ENCODE measurements around the gene ASPSCR1.

ASPSCR1 gene

DNA sequence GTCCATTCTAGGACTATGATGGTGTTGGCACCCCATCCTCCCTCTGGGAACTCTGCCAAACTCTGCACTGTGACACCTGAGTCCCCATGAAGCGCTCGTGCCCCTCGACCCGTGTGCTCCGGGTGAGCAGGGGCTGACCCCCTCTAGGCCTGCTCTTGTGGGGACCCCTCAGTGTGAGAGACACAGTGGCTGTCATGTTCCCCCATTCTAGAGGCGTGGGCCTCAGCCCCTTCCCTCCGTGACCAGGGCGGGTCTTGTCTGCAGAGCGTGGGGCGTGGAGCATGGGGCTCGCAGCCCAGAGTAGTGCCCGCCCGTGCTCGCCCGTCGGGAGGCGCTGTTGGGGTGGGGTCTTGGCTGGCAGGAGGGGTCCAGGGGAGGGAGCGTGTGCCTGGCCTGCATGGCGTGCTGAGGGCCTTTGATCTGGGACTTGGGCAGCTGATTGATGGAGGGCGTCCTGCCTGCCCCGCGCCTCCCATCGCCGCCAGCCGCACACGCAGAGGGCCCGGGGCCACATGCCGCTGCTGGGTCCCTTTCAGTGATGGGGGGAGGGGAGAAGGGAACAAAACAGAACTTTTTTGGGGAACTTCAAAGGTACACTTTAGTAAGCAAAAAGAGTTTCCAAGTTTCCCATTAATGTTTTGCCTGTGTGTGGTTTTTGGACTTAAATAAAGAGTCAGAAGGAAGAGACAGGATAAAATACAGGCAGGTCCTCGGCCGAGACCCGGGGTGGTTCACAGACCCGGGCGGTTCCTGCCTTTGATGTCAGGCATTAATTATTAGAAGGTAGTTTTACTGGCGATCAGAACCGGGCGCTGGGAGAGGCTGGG, 22.8 kb downstream of the ASPSCR1 start:
- DNase-seq, result no peak

DNA sequence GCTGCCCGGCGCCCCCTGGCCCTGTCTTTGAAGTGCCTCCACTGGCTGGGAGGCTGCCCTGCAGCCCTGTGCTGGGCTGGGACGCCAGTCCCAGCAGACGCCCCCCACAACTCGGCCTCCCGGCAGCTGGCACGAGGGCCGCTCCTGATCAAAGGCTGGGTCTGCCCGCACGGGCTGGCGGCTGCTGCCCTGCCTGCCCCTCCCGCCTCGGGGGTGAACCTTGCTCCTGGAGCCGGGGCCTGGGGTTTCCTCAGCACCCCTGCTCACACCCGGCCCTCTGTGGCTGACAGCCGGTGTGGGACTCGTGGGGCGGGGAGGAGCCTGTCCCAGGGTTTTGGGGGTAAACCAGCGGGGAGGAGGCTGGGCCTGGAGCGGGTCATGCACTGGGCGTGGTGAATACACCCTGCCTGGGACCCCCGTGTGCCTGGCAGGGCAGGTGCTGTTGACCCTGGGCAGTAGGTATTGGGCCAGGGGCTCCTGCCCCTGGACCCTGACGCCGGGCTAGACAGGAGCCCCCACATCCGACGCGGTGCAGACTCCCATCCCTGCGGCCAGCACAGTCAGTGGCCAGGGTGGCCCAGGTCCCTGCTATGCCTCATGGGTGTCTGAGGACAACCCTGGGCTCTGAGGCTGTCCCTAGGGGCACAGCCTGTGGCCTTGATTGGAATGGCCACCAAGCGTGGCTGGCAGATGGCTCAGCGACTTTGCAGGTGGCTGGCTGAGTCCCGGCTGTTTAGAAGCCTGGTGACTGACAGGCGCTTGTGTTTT, 23.6 kb downstream of the ASPSCR1 start:
- peak; percentile 56 for DNase-seq

DNA sequence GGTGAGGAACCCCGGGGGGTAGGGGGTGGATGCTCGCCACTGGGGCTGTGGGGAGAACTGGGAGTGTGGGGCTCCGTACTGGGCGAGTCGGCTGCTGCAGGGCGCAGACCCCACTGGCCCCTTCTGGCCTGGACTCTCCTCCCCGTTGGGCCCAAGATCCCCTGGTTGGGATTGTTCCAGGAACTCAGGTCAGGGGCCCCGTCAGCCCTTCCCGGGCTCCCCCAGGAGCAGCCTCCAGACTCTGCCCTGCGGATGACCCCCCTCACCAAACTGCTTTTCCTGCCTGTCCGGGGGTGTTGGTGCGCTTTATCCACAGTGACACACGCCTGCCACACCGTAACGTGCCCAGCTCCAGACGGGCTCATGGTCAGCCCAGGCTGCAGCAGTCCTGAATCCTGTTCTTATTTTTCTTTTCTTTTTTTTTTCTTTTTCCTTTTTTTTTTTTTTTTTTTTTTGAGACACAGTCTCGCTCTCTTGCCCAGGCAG, 24.2 kb downstream of the ASPSCR1 start:
- DNase-seq, result no peak

DNA sequence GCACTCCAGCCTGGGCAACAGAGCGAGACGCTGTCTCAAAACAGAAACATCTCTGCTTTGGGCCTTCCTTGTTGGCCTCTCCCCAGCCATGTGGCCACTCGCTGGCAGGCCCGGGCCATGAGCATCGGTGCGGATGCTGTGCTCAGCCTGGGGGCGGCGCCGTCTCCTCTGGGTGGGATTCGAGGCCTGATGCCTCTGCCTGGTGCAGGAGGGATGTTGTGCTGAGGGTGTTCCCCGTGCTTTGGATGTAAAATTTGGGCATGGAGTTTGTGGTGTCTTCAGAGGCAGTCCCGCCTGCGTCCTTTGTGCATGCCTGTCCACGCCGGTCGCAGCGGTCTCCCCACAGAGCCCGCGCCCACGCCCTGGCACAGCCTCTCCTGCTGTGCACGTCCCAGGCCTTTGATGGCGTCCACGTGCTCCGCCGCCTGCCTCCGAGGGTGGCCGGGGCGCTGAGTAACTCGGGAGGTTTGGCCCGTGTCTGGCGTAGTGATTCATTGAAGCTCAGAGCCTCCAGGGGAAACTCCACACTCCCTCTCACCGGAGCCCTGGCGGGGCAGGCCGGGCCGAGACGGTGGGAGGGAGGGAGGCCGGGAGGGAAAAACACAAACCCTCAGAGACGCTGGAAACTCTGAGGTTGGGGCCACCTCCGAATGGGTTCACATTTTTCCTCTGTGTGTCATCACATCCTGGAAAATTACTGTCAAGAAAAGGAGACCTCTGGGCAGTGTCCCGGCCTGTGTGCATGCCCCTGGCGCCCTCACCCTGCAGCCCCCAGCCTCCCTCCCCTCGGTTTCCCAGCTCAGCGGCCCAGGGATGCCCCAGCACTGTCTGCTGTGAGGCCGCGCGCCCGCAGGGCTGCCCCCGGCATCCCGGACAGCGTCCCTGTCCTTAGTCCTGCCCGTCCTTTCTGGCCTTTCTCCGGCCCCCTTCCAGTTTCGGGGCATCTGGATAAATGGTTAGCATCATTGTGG, 26.3 kb downstream of the ASPSCR1 start:
- no peak for DNase-seq

DNA sequence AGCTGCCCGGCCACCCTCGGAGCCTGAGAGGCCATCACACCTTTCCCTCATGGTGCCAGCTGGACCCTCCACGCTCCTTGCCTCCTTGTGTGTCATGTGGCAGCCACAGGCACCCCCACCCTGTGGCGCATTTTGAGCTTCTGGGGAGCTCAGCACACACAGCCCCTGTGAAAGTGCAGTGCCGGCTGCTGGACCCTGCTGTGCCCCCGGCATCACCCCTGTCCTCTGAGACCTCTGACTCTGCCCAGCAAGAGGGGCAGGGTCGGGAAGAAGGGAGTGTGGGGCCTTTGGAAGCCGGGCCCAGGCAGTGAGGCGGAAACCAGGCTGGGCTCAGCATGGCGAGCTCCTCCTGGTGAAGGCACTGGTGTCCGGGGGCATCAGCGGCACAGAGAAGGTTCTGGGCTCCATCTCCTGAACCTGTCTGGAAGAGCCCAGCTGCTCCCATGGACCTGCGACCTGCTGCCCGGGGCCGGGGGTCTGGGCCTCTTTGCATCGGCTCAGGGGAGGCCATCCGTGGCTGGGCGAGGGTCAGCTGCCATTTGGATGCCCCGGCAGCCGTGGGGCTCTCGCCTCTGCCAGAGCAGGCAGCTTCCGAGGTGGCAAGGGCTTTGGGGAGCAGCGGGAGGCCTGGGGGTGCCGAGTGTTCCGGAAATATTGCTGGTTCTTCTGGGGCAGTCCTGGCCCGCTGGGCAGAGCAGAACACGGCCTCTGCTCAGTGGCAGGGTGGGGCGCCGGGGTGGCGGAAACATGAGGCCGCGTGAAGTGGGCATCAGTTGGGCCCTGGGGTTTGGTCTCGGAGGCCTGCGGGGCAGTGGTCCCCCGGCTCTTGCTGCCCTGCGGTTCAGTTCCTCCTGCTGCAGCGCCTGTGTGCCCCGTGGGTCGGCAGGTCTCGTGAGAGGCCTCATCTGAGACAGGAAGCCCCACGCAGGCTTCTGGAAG, 27.4 kb downstream of the ASPSCR1 start:
- no peak for DNase-seq

DNA sequence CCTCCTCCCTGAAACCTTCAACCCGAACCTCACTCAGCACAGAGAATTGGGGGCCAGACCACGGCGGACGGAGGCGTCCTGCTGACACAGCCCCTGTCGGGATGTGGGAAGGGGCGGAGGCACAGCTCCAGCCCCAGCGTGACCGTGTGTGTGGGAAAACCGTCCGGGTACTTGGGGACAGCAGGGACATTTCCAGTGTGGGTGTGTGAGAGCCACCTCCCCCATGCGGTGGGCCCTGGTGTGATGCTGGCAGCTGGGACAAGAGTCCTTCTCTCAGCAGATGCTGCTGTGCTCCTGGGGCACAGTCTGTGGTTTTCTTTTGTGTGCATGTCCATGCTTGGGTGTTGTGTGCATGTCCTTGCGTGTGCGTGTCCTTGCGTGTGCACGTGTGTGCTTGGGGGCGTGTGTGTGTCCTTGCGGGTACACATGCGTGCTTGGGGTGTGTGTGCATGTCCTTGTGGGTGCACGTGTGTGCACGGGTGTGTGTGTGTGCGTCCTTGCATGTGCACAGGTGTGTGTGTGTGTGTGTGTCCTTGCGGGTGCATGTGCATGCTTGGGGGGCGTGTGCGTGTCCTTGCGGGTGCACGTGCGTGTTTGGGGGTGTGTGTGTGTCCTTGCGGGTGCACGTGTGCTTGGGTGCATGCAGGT, 28.4 kb downstream of the ASPSCR1 start:
- DNase-seq, result no peak

DNA sequence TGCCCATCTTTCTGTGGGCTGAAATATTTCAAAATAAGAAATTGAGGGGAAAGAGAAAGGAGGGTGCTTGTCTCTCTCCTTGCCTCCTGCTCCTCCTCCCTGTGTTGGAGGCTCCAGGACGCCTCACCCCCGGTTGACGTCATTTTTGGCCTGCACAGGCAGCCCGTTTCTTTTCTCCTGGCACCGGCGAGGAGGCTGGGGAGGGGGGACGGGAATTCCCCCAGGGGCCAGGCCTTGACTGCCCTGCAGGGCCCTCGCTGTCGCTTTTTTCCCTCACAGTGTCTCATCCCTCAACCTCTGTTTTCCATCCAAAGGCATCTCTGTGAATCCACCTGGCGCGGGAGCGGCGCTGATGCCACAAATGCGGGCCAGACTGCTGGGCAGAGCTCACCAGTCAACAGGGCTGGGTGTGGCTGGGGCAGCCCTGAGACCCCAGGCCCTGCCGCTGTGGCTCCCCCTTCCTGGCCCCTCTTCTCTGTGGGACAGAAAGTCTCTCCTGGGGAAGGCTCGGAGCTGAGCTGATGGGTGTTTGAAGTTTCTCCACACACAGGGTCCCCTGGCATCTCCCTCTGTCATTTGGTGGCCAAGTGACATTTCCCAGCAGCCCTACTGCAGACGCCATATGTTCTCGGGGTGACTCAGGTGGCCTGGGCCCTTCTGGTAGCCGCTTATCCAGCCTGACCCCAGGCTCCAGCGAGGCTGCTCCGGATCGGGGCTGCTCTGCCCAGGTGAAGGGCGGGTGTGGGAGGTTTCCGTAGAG, 29.2 kb downstream of the ASPSCR1 start:
- DNase-seq, result no peak

DNA sequence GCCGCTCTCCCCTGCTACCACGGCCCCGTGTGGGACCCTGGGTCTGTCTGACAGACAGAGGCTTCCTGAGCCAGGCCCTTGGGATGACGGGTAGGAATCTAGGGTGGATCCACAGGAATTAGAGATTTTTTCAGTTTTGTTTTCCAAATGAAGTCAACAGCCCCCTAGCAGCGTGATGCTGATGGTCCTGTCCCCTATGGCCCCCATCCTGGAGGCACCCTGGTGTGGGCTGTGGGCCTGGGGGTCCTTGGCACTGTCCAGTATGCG, 29.7 kb downstream of the ASPSCR1 start:
- DNase-seq, result no peak

DNA sequence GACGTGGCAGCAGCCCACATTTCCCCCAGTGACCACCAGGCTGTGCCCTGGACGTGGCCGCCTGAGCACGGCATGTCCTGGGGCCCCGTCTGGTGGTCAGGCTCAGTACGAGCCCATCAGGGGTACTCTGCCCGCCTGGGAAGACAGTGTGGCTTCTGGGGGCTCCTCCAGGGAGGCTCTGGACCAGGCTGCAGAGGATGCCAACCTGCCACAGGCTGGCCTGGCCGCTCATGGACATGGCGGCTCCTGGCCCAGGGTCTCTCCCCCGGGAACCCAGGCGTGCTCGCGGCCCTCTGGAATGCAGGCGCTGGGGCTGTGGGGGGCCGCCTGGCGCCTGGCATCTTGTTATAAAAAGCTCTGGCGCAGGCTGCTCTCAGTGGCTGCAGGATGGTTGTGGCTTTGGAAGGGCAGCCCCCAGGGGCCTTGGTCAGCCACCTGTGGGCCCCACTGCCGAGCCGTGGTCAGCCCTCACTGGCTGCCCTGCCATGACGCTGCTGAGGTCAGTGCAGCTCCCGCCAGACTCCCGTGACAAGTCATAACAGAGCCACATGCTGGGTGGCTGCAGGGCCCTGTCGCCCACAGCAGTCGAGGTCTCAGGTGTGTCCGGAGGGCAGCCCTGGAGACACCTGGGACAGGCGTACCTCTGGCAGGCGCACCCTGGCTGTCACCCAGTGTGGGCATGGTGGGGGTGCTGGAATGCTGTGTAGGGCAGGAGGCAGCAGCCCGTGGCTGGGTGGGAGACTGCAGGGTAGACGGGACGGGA, 30.2 kb downstream of the ASPSCR1 start:
- DNase-seq, result no peak

DNA sequence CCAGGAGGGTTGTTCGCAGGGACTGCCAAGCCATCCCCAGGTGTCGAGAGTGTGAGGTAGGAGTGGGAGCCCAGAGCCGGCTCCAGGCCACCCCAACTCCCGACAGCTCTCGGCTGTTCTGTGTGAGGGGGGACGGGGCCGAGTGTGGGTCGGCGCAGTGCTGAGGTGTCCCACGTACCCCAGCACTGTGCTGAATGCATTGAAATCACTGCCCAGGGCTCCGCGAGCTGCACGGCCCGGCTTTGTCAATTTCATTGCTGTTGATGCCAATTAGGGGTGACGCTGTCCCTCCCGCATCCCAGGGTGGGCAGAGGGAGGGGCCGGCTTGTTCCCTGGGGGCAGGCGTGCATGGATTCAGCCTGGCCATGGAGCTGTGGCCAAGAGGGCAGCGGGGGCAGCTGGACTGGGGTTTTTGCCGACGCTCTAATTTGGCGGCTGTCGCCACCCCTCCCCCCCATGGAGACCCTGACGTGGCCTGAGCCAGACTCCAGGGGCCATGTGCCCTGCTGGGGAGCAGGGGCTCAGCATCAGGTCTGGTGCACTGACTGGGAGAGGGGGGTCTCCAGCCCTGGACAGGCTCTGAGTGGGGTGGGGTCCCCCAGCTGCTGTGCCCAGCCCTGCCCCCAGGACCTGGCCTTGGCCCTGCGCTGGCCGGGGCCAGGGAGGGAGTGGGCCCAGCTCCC, 31.0 kb downstream of the ASPSCR1 start:
- no peak for DNase-seq

DNA sequence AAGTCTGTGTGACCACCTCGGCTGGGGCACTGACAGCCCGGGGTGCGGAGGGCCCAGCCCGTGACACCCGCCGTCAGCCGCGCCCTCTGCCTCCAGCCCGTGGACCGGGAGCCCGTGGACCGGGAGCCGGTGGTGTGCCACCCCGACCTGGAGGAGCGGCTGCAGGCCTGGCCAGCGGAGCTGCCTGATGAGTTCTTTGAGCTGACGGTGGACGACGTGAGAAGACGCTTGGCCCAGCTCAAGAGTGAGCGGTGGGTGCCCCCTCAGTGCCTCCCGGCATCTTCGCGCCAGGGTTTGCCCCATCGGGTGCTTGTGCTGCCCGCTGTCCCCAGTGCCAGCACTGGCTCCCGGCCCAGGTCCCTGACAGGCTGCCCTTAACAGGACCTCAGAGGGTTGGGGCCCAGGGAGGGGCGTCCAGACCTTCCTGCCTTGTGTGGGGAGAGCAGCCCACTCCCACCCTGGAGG, 31.5 kb downstream of the ASPSCR1 start:
- no peak for DNase-seq

DNA sequence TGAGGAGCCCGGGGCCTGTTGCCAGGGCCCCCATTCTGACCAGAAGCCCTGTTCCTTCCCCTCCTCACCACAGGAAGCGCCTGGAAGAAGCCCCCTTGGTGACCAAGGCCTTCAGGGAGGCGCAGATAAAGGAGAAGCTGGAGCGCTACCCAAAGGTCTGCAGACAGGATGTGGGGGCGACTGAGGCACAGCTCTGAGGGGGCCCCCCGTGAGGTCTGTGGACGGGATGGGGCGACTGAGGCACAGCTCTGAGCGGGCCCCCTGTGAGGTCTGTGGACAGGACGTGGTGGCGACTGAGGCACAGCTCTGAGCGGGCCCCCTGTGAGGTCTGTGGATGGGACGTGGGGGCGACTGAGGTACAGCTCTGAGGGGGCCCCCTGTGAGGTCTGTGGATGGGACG, 32.0 kb downstream of the ASPSCR1 start:
- DNase-seq, result no peak

DNA sequence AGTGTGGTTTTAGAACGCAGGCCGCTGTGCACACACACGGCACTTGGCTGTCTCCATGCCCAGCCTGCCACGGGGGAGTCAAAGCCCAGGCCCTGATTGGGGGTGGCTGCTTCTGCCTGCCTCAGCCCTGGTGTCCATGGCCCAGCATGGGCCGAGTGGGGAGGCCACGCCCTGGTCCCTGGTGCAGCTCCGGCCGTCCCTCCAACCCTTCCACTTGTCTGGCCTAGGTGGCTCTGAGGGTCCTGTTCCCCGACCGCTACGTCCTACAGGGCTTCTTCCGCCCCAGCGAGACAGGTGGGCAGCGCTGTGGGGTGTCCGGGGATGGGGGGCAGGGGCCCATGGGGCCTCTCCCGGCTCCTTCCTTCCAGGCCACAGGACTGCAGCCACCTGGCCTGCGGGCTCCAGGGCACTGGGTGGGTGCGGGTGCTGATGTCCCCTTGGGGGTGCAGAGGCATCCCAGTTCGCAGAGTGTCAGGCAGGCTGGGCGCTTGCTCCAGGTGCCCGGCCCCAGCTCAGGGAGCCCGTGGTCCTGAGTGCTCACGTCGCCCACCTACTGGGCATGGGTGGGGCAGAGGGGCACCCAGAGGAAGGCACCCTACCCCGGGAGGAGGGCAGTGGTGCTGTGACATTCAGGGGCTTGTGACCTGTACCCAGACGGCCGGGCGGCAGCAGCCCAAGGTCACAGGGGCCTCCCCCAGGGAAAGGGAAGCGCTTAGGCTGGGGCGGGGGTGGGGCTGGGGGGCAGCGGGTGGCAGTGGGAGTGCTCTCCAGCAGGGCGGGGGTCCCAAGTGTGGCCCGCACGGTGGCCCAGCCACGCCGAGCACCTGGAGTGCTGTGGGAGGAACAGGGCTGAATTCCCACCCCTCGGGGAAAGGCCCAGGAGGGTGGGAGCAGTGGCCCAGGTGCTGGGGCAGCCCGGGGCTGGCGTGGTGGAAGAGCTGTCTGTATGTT, 33.4 kb downstream of the ASPSCR1 start:
- no peak for DNase-seq

DNA sequence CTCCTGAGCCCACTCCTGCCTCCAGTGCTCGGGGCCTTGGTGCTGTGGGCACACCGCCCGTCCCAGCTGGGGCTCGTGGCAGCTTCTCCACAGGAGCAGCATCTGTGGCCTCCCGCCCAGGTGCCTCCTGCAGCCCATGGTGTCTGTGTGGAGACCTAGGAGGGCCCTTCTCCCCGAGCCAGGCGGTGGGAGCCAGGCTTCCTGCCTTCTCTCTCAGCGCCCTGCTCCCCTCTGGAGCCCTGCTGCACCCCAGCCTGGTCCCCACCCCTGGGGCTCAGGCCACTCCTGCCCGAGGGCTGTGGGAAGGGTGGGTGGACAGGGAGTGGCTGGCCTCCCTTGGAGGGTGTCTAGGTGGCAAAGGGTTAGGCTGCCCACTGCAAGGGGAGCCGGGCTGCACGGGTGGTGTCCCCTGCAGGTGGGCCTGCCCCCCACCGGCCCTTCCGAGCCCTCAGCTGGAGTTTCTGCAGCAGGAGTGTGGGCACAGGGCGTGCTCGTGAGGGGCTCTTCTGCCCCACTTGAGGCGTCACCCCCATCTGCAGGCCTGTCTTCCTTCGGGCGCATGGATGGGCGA, 34.3 kb downstream of the ASPSCR1 start:
- DNase-seq, result no peak

DNA sequence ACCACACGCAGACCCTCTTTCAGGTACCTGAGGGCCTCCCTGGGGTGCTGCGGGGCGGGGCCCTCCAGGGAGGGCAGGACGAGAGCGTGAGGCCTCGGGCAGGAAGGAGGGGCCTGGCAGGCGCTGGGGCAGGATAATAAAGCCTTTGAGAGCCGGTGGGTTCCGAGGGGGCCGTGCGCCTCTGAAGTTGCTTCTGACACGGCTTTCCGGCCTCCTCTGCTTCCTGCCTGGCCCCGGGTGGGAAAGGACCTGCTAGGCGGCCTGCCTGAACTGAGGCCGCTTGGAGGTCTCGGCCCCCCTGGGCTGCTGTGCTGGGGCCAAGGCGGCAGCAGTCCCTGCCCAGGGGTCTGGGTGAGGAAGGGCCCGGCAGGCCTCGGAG, 34.8 kb downstream of the ASPSCR1 start:
- DNase-seq, result no peak

DNA sequence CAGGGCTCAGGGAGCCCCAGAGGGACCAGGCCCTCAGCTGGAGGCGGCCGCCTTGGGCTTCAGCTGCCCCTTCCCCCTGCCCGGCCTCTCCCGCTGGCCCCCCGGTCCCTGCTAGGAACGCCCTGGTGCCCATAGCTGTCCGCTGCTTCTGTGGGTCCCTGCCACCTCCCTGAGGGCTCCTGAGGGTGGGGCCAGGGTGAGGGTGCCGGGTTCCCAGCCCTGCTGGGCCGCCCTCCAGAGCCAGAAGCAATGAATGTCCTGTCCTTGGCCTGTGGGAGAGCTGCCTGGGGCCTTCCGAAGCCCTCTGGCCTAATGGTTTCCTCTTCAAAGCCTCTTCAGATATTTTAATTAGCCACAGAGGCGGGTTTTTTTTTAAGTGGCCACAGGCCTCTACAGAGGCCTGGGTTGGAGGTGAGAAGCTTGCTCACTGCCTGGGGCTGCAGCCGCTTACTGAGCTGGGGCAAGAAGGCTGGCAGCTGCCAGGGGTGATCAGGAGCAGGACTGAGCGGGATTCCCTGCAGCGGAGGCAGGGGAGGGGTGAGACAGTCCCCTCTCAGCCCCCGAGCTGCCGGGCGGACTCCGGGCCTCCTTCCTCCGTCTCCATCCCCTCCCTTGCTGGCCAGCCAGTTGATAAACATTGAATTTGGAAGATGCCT, 35.3 kb downstream of the ASPSCR1 start:
- no peak for DNase-seq

DNA sequence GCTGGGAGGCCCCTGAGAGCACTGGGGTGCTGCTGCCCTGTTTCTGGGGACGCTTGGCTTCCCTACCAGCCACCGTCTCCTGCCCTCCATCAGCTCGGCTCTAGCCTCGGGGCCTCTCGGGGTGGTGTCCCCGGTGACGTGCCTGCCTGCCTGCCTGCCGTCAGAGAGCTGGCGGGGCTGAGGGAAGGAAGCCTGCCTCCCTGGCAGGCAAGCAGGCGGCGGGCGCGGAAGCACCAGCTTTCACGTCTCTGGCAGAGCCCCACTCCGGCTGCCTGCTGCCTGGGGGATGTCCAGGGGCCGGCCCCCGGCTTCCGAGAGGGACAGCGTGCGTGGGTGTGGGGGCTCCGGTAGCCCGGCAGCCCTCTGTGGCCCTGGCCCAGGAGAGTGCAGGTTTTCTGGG, 35.9 kb downstream of the ASPSCR1 start:
- DNase-seq, result no peak
